GM19240 (cell line): Measurements from ENCODE around the gene FBN2.
"Not testable (repeated sequence)": the region's sequence is repeated elsewhere in the genome, so short reads cannot be mapped to it uniquely, and the experiment has no call there.

ENCODE experiments used
- DNase-seq: peaks from one replicate; pipeline ENCODE4 v3.0.0; 2011; ENCODE audit warnings: low spot score; ENCODE audit not compliant: insufficient read length

The FBN2 gene

GRCh38 chr5:128480158-128480557 is 57.9 kb downstream of the FBN2 start:
- no peak for DNase-seq

GRCh38 chr5:128478386-128479368 is 59.4 kb downstream of the FBN2 start:
- no peak for DNase-seq

GRCh38 chr5:128477944-128478343 is 60.1 kb downstream of the FBN2 start:
- no peak for DNase-seq

- no peak for DNase-seq
These were observed 62.4 kb downstream of the FBN2 start for GRCh38 chr5:128475693-128476092.

GRCh38 chr5:128472919-128473318 is 65.1 kb downstream of the FBN2 start:
- no peak for DNase-seq

- no peak for DNase-seq
These were observed 66.0 kb downstream of the FBN2 start for GRCh38 chr5:128472036-128472435.

- no peak for DNase-seq
These were observed 67.4 kb downstream of the FBN2 start for GRCh38 chr5:128470663-128471062.

- no peak for DNase-seq
These were observed 68.1 kb downstream of the FBN2 start for GRCh38 chr5:128469912-128470311.

GRCh38 chr5:128466980-128467379 is 71.1 kb downstream of the FBN2 start:
- DNase-seq: no peak

GRCh38 chr5:128466554-128466953 is 71.5 kb downstream of the FBN2 start:
- no peak for DNase-seq

- DNase-seq: no peak
These were observed 73.4 kb downstream of the FBN2 start for GRCh38 chr5:128464596-128464995.

GRCh38 chr5:128462330-128462729 is 75.7 kb downstream of the FBN2 start:
- no peak for DNase-seq

- not testable (repeated sequence) for DNase-seq
These were observed 80.7 kb downstream of the FBN2 start for GRCh38 chr5:128457147-128457915.

- DNase-seq: no peak
These were observed 82.1 kb downstream of the FBN2 start for GRCh38 chr5:128455841-128456361.

- no peak for DNase-seq
These were observed 84.9 kb downstream of the FBN2 start for GRCh38 chr5:128453121-128453520.

- not testable (repeated sequence) for DNase-seq
These were observed 90.8 kb downstream of the FBN2 start for GRCh38 chr5:128447224-128447623.

GRCh38 chr5:128441941-128442350 is 96.1 kb downstream of the FBN2 start:
- no peak for DNase-seq

- no peak for DNase-seq
These were observed 96.9 kb downstream of the FBN2 start for GRCh38 chr5:128441165-128441564.

- no peak for DNase-seq
These were observed 101.3 kb downstream of the FBN2 start for GRCh38 chr5:128436749-128437188.

GRCh38 chr5:128435861-128436260 is 102.2 kb downstream of the FBN2 start:
- DNase-seq: no peak

- no peak for DNase-seq
These were observed 103.1 kb downstream of the FBN2 start for GRCh38 chr5:128434993-128435392.

GRCh38 chr5:128432913-128433440 is 105.1 kb downstream of the FBN2 start:
- DNase-seq: no peak
